T-helper 1 cell (primary cell): ENCODE results near the gene SALL3.
"Not testable (repeated sequence)": the region's sequence is repeated elsewhere in the genome, so short reads cannot be mapped to it uniquely, and the experiment has no call there.

Experiments used
- DNase-seq, 5 donors: peaks; one replicate each; pipeline ENCODE4 v3.0.0-alpha.2; 2012 to 2020
- total RNA-seq, 4 donors: gene quantifications; one replicate each; lab custom pipeline; 2026; lab: John Stamatoyannopoulos, UW

The SALL3 gene
- total RNA-seq, result 0 reads per million in 4 donors

DNA sequence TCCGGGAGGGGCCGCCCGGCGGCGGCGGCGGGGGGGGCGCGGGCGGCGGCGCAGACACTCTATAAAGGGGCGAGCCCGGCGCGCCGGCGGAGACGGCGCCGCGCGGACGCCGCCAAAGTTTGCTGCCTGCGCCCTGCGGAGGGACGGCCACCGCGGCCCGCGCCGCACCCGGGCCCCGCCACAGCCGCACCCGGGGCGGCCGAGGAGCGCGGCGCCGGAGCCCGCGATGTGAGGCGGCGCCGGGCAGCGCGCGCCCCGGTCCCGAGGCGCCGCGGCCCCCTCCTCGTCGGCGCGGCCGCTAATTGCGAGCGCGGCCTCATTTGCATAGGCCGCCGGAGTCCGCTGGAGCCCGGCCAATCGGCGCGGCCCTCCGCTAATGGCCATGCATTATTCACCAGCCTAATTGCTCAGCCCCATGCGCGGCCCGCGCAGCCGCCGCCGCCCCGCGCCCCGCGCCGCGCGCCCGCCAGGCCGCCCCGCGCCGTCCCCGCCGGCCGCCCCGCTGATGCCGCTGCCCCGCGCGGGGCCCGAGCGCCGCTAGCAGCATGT is at the start of gene SALL3:
Gene SALL3, plus strand, starts transcription at position 89 of the 549 bp plus-strand sequence. Its CDS starts 457 bp downstream, at position 546.
- DNase-seq, result no peak

GRCh38 chr18:78932281-78932680 is 47.3 kb upstream of the SALL3 start:
- DNase-seq, result no peak

GRCh38 chr18:78934003-78934402 is 45.6 kb upstream of the SALL3 start:
- DNase-seq, result no peak

- DNase-seq, result no peak
Measured at GRCh38 chr18:78934551-78935225, 44.9 kb upstream of the SALL3 start.

DNA sequence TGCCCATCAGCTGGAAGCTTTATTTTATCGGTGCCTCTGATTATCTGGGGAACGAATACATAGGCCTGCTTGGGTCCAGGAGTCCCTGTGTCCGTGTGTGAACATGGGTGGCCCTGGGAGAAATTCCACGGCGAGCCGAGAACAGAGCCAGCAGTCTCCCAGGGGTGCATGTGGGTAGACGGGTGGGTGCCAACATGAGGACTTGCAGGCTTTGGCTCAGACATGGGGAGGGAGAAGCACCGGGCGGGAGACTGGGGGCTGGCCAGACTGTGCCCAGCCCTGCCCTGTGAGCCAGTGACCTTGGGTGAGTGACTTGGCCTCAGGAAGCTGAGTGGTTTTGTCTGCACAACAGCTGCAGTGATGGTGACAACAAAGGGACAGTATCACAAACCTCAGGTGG is 44.2 kb upstream of the SALL3 start:
- DNase-seq, result no peak

DNA sequence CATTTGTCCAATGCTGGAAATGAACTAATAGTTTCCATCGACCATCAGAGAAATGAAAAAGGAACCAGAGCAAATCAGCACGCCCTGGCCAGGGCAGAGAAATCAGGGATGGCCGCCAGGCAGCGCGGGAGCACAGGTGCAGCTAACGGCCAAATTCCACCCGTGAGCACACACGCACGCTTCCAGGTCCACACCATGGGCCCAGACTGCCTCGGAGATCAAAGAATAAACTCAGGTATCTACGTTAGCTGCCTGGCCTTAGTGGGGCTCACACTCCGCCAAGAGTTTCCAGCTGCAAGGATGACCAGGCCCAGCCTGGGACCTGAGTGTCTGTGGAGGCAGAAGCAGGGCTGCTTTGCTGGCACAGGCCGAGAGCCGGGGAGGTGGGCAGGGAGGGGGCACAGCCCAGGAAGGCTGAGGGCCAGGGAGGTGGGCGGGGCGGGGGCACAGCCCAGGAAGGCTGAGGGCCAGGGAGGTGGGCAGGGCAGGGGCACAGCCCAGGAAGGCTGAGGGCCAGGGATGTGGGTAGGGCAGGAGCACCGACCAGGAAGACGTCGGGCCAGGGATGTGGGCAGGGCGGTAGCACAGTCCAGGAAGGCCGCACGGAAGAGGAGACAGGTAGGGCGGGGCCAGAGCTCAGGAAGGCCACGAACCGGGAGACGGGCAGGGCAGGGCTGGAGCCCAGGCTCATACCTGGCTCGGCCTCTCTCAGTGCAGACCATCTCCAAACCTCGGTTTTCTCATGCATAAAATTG is 43.2 kb upstream of the SALL3 start:
- no peak for DNase-seq

- DNase-seq, result no peak
Measured at GRCh38 chr18:78937166-78937565, 42.5 kb upstream of the SALL3 start.

DNA sequence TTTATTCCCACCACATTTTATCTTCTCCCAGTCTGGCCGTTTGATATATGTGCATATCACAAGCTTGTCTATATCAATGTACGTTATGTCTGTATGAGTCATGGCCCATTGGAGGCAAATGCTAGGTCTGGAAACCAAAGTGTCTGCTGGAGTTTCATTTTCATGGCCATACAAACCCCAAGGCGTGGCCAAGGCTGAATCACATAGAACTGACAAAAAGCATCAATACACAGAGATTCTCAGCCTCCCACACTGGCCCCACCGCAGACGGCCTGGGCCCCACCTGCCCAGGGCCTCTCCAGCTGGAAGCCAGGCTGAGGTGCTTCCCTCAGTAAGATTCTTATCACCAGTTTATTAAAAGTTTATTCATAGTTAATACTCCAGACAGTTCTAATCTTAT is 40.5 kb upstream of the SALL3 start:
- DNase-seq, result no peak

- DNase-seq, result no peak
Measured at GRCh38 chr18:78939734-78940494, 39.7 kb upstream of the SALL3 start.

- DNase-seq, result not testable (repeated sequence)
Measured at GRCh38 chr18:78942236-78942635, 37.4 kb upstream of the SALL3 start.

DNA sequence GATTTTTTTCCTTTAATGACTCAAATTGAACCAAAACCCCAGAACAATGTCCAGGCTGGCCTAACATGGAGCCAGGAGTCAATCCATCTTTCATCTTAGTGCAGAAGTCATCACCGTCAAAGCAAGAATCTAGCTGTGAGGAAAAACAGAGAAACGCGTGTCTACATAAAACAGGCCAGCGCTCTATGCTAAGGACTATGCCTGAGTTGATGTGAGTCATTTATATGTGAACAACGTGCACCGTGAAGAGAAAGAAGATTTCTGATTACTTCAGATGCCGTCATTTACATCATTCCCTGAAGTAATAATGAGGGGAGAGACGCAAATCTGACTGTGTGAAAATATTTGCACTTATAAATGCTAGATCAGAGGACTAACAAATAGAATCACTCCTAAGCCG is 34.0 kb upstream of the SALL3 start:
- no peak for DNase-seq

GRCh38 chr18:78947291-78947690 is 32.3 kb upstream of the SALL3 start:
- no peak for DNase-seq

DNA sequence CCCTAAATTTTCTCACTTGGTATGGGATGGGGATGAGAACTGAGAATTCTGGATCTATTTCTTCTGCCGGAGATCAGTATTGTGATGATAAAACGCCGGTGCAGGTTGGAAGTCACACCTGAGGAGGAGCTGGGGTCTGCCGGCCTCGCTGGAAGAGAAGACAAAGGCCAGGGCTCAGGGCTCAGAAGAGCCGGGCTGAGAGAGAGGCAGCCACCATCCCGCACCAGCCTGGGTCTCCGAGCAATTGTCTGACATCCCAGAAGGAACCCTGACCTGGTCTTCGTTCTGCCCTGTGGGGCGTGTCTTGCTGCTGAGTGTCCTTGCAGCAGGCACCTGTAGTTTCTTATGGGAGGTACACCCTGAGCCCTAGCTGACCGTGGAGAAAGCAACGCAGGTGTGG is 31.4 kb upstream of the SALL3 start:
- no peak for DNase-seq

DNA sequence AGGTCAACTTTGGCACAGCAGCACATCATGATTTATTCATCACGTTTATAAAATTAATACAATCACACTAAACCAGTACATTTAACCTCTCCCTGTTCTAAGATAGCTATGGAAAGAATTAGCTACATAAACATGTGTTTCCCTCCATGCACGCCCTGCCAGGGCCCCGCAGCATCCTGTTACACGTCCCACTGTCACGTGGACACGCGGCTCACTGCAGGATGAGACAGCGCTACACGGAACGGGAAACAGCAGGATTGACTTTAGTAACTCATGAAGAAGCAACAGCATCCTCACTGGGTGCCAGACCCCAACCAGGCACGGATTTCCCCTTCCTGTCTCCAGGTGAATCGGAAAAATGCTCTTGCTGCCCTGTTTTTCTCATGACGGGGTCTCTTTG is 30.9 kb upstream of the SALL3 start:
- no peak for DNase-seq

GRCh38 chr18:78949216-78949615 is 30.4 kb upstream of the SALL3 start:
- no peak for DNase-seq

DNA sequence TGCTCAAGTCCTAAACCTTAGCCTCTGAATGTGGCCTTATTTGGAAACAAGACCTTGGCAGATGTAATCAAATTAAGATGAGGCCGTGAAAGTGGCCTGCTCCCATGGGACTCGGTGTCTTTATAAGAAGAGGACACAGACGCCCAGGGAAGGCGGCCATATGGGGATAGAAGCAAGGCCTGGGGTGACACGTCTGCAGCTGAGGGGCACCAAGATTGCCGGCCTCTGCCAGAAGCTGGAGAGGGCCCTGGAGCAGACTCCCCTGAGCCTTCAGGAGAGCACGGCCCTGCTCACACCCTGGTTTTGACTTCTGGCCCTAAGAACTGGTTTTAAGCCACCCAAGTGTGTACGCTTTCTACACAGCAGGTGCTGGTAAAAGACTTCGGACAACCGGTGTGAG is 29.2 kb upstream of the SALL3 start:
- no peak for DNase-seq

DNA sequence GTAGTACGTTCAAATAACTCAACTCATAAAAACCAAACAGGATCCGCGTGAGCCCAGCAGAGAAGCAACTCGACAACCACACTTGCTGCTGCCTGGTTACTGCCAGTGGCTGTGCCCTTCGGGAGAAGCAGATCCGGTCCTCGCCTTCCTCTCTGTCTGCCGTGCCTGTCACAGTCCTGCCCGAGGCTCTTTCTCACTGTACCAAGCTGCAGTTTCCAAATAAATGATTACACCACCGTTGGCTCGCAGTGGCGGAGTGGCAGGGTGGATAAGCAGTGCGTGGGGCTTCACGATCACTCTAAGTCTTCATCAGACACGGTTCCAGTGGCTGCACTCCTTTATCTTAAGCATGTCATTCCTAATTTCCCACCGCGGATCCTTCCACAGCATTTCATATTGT is 26.1 kb upstream of the SALL3 start:
- DNase-seq, result no peak

- no peak for DNase-seq
Measured at GRCh38 chr18:78955051-78955450, 24.6 kb upstream of the SALL3 start.

- DNase-seq, result no peak
Measured at GRCh38 chr18:78957140-78957539, 22.5 kb upstream of the SALL3 start.

- no peak for DNase-seq
Measured at GRCh38 chr18:78960709-78961108, 18.9 kb upstream of the SALL3 start.

DNA sequence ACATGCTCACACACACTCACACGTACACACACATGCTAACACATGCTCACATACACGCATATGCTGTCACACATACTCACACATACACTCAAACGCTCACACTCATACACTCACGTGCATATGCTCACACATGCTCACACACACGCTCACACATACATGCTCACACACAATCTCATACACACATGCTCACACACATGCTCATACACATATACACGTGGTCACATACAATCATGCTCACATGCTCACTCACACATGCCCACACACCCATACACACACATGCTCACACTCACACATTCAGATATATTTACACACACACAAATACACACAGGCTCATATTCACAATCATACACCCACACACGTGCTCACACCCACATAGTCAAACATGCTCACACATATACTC is 17.5 kb upstream of the SALL3 start:
- no peak for DNase-seq

DNA sequence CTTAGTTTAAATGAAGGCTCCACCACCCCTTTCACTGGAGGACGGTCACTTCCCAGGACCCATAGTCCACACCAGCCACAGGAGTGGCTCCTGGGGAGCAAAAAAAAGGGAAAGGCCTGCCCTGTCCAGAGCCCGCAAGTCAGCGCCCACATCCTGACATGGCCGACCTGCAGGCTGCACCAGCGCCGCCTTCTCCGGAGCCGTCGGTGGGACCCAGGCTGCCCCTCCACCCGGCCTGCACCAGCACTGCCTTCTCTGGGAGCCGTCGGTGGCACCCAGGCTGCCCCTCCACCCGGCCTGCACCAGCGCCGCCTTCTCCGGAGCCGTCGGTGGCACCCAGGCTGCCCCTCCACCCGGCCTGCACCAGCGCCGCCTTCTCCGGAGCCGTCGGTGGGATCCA is 14.9 kb upstream of the SALL3 start:
- not testable (repeated sequence) for DNase-seq

DNA sequence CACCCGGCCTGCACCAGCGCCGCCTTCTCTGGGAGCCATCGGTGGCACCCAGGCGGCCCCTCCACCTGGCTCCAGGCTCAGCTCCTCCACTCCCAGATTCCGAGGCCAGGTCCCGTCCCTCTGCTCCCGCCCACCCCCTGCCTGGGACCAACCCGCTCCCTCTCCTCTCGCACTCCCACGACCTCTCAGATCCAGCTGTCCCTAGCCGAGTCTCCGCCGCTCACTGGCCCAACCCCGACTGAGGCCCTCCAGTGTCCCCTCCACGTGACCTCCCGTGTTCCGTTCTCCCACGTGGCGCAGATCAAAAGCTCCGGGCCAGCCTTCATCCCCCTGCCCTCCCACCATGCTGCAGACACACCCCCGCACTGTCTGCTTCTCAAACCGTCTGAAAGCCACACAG is 14.4 kb upstream of the SALL3 start:
- no peak for DNase-seq
